Liver (tissue), 9 donors: ENCODE results near the gene KRTAP6-2. TPM values are rescaled to one million over a fixed set of nuclear protein-coding genes. Genes with fewer than 3 reads are reported as not detected.

Experiments
- DNase-seq: peaks from one replicate; pipeline ENCODE4 v3.0.0-alpha.2; 2017; ENCODE audit warnings: low spot score
- H3K27ac ChIP-seq, 2 donors: one replicate each; pipeline ENCODE4 v1.7.0; 2013; ENCODE audit warnings: inconsistent platforms in 2 of 2, low read length in 2 of 2, control low read depth in 1 of 2, low read depth in 1 of 2, mild to moderate bottlenecking in 1 of 2
- H3K27me3 ChIP-seq, 4 donors: one replicate each; pipeline versions ENCODE4 v1.6.1 to v1.7.0; 2013; ENCODE audit warnings: low read length in 3 of 4, inconsistent platforms in 1 of 4, mild to moderate bottlenecking in 1 of 4, moderate library complexity in 1 of 4; ENCODE audit not compliant: control insufficient read depth in 4 of 4, insufficient read depth in 4 of 4
- H3K36me3 ChIP-seq, 4 donors: one replicate each; pipeline versions ENCODE4 v1.6.1 to v1.7.0; 2013; ENCODE audit warnings: low read length in 3 of 4, mild to moderate bottlenecking in 3 of 4, low read depth in 1 of 4, moderate library complexity in 1 of 4; ENCODE audit not compliant: control insufficient read depth in 4 of 4, insufficient read depth in 3 of 4
- H3K4me1 ChIP-seq, 4 donors: one replicate each; pipeline versions ENCODE4 v1.6.1 to v1.7.0; 2013; ENCODE audit warnings: low read length in 3 of 4, mild to moderate bottlenecking in 3 of 4, moderate library complexity in 1 of 4; ENCODE audit not compliant: control insufficient read depth in 4 of 4, insufficient read depth in 4 of 4
- H3K4me3 ChIP-seq, 3 donors: one replicate each; pipeline versions ENCODE4 v1.6.1 to v1.7.0; 2013; ENCODE audit warnings: low read length in 3 of 3, control low read depth in 1 of 3, low read depth in 1 of 3, mild to moderate bottlenecking in 1 of 3
- H3K9ac ChIP-seq, 2 donors: one replicate each; pipeline ENCODE4 v1.7.0; 2013; ENCODE audit warnings: low read length in 2 of 2, mild to moderate bottlenecking in 2 of 2, moderate library complexity in 2 of 2, control low read depth in 1 of 2, low read depth in 1 of 2
- H3K9me3 ChIP-seq, 4 donors: one replicate each; pipeline versions ENCODE4 v1.6.1 to v1.7.0; 2013; ENCODE audit warnings: low read length in 3 of 4; ENCODE audit not compliant: control insufficient read depth in 4 of 4
- ATF3 ChIP-seq: IDR thresholded peaks from 2 replicates; pipeline ENCODE4 v1.6.1; 2016; ENCODE audit warnings: antibody characterized with exemption
- CTCF ChIP-seq: fragments of 150-350 bp; IDR thresholded peaks from 2 replicates; pipeline ENCODE4 v1.5.1; 2017; ENCODE audit warnings: improper control_type of control experiment, low read depth, low read length; ENCODE audit not compliant: missing input control
- EGR1 ChIP-seq, 2 donors: IDR thresholded peaks; 2 replicates each; pipeline ENCODE4 v1.6.1; 2016 to 2018; ENCODE audit warnings: antibody characterized with exemption in 2 of 2, low read depth in 2 of 2
- FOXA1 ChIP-seq: IDR thresholded peaks from 2 replicates; pipeline ENCODE4 v1.6.1; 2016; ENCODE audit warnings: antibody characterized with exemption
- FOXA2 ChIP-seq: IDR thresholded peaks from 2 replicates; pipeline ENCODE4 v1.6.1; 2016; ENCODE audit warnings: antibody characterized with exemption
- GABPA ChIP-seq, 2 donors: IDR thresholded peaks in 1 of 2; conservative IDR thresholded peaks in 1 of 2; 2 replicates each; pipeline ENCODE4 v1.6.1; 2016; ENCODE audit warnings: antibody characterized with exemption in 2 of 2, mild to moderate bottlenecking in 1 of 2, moderate library complexity in 1 of 2
- HNF4G ChIP-seq: IDR thresholded peaks from 2 replicates; pipeline ENCODE4 v1.6.1; 2016; ENCODE audit warnings: antibody characterized with exemption
- JUND ChIP-seq, 2 donors: IDR thresholded peaks; 2 replicates each; pipeline ENCODE4 v1.6.1; 2016; ENCODE audit warnings: antibody characterized with exemption in 2 of 2
- MAX ChIP-seq: IDR thresholded peaks from 2 replicates; pipeline ENCODE4 v1.6.1; 2016; ENCODE audit warnings: antibody characterized with exemption
- NR2F2 ChIP-seq: IDR thresholded peaks from 2 replicates; pipeline ENCODE4 v1.6.1; 2016; ENCODE audit warnings: antibody characterized with exemption
- RAD21 ChIP-seq, 2 donors: IDR thresholded peaks; 2 replicates each; pipeline ENCODE4 v1.6.1; 2016; ENCODE audit warnings: antibody characterized with exemption in 2 of 2, mild to moderate bottlenecking in 2 of 2
- REST ChIP-seq: IDR thresholded peaks from 2 replicates; pipeline ENCODE4 v1.6.1; 2016; ENCODE audit warnings: antibody characterized with exemption, mild to moderate bottlenecking
- RXRA ChIP-seq, 2 donors: IDR thresholded peaks; 2 replicates each; pipeline ENCODE4 v1.6.1; 2017 to 2018; ENCODE audit warnings: antibody characterized with exemption in 2 of 2, mild to moderate bottlenecking in 1 of 2
- SP1 ChIP-seq: IDR thresholded peaks from 2 replicates; pipeline ENCODE4 v1.6.1; 2018; ENCODE audit warnings: antibody characterized with exemption, mild to moderate bottlenecking
- TAF1 ChIP-seq: conservative IDR thresholded peaks from 2 replicates; pipeline ENCODE4 v1.6.1; 2016; ENCODE audit warnings: antibody characterized with exemption, mild to moderate bottlenecking
- YY1 ChIP-seq: IDR thresholded peaks from 2 replicates; pipeline ENCODE4 v1.6.1; 2016; ENCODE audit warnings: antibody characterized with exemption, mild to moderate bottlenecking
- ZBTB33 ChIP-seq: IDR thresholded peaks from 2 replicates; pipeline ENCODE4 v1.6.1; 2016; ENCODE audit warnings: antibody characterized with exemption
- WGBS: extraction: QIAGEN DNeasy Blood & Tissue Kit; methylation state at CpG from one replicate; pipeline ENCODE4 v1.1.7; 2013; 5-methylcytosine and 5-hydroxymethylcytosine counted together
- polyA plus RNA-seq, 2 donors: library from polyadenylated mRNA; stranded (reverse) in 1 of 2; unstranded in 1 of 2; fragments of 200-250 nt in 1 of 2; fragments of >200 nt in 1 of 2; fragmentation: Nextera tagmentation in 1 of 2; extraction: Ambion mirVana in 1 of 2; gene quantifications; one replicate each; pipeline versions ENCODE4 v1.2.1 to v1.2.3, GENCODE V29; 2013 to 2015
- total RNA-seq, 2 donors: library from RNA; depleted of rRNA; stranded (reverse); fragments of >200 nt; gene quantifications; one replicate each; pipeline ENCODE4 v1.2.3, GENCODE V29; 2014
- donor health status: healthy.
- donor health status: healthy.
- donor health status: healthy.
- donor health status: healthy.
- donor health status: healthy.

The KRTAP6-2 gene
- total RNA-seq = not detected
- polyA plus RNA-seq = not detected

- no peaks in the 10 kb centered on the region for H3K9me3 ChIP-seq
- no peak for DNase-seq
- H3K27ac ChIP-seq = no peak within 1 kb of the TSS
- H3K9ac ChIP-seq = no peak within 1 kb of the TSS
- TF ChIP-seq FOXA1 = no peak
- no peak for TF ChIP-seq CTCF
- TF ChIP-seq RAD21 (IDR thresholded peaks at IDR 0.05) = no peak
- TF ChIP-seq SP1 = no peak
- no peak for TF ChIP-seq REST
- no peak for TF ChIP-seq FOXA2
- TF ChIP-seq ZBTB33 = no peak
- no peak for TF ChIP-seq YY1
- TF ChIP-seq GABPA (IDR thresholded peaks at IDR 0.05 in 1 of 2, conservative IDR thresholded peaks at IDR 0.05 in 1 of 2) = no peak
- TF ChIP-seq NR2F2 = no peak
- no peak for TF ChIP-seq HNF4G
- no peak for TF ChIP-seq JUND (IDR thresholded peaks at IDR 0.05)
- no peak for TF ChIP-seq RXRA (IDR thresholded peaks at IDR 0.05)
- no peak for TF ChIP-seq MAX
- no peak for TF ChIP-seq ATF3
- no peak for TF ChIP-seq EGR1 (IDR thresholded peaks at IDR 0.05; ENCODE audit: low read depth in 2 of 2)
- no peaks in the 10 kb centered on the region for H3K4me1 ChIP-seq
- H3K36me3 ChIP-seq = no peaks in the 10 kb centered on the region
- 90% methylated on average over 6 of the region's 6 CpGs for WGBS
- no peak within 1 kb of the TSS for H3K4me3 ChIP-seq
- no peaks in the 10 kb centered on the region for H3K27me3 ChIP-seq
Measured at GRCh38 chr21:30598802-30599201, at the start of gene KRTAP6-2. Gene KRTAP6-2 (minus strand): TSS chr21:30598902. CDS start chr21:30598874, 28 bp downstream.

GRCh38 chr21:30646904-30647414, 48.3 kb upstream of the KRTAP6-2 start:
- no peak overlapping the region for H3K27ac ChIP-seq
- no peaks in the 10 kb centered on the region for H3K9me3 ChIP-seq
- no peak overlapping the region for H3K9ac ChIP-seq
- DNase-seq = no peak
- peaks cover 0 to 3% (median 0%) of the 10 kb centered on the region in 4 donors for H3K27me3 ChIP-seq
- WGBS = 72% methylated on average over 1 of the region's 1 CpG
- no peaks in the 10 kb centered on the region for H3K36me3 ChIP-seq
- no peak overlapping the region for H3K4me3 ChIP-seq
- no peaks in the 10 kb centered on the region for H3K4me1 ChIP-seq
- TF ChIP-seq ATF3 (no peak), NR2F2 (no peak), RXRA (IDR thresholded peaks at IDR 0.05) (no peak), FOXA2 (no peak), REST (no peak), SP1 (no peak), JUND (IDR thresholded peaks at IDR 0.05) (no peak), EGR1 (IDR thresholded peaks at IDR 0.05; ENCODE audit: low read depth in 2 of 2) (no peak), TAF1 (no peak), CTCF (no peak), RAD21 (IDR thresholded peaks at IDR 0.05) (no peak)
